ENCODE data around the gene CORO1C.

GRCh38 chr12:108602976-108603704, 128.2 kb downstream of the CORO1C start:
- TF ChIP-seq CTCF (IDR thresholded peaks at IDR 0.05; ENCODE audit: borderline replicate concordance, extremely low read depth, low read length, poor library complexity, severe bottlenecking) = no peak
- no peak for TF ChIP-seq EZH2 (IDR thresholded peaks at IDR 0.05; ENCODE audit: borderline replicate concordance, low read depth, low read length, severe bottlenecking)

All from DND-41 (cell line).